OCI-LY3 (cell line): ENCODE data around the gene BAD.

Experiments
- H2AFZ ChIP-seq: fragments of 200-600, 300-600 bp; shearing (Covaris generic); 2 replicates; pipeline ENCODE4 v1.6.0; 2014; ENCODE audit warnings: antibody characterized with exemption, low read depth, low read length
- H3K27ac ChIP-seq: fragments of 200-600, 300-600 bp; sonication (generic); 2 replicates; pipeline ENCODE4 v1.5.1; 2014; ENCODE audit warnings: mild to moderate bottlenecking, low read length, moderate library complexity, mixed read lengths
- H3K27me3 ChIP-seq: fragments of 200-600, 300-600 bp; sonication (generic); 2 replicates; pipeline ENCODE4 v1.6.1; 2014; ENCODE audit warnings: low read depth, low read length, mixed read lengths
- H3K36me3 ChIP-seq: fragments of 200-600, 300-600 bp; sonication (generic); replicated peaks from 2 replicates; pipeline ENCODE3; 2014; ENCODE audit warnings: low read depth, low read length, mixed read lengths
- H3K4me1 ChIP-seq: fragments of 300-600, 200-600 bp; sonication (generic); 2 replicates; pipeline ENCODE4 v1.6.1; 2014; ENCODE audit warnings: low read length, mixed read lengths
- H3K4me2 ChIP-seq: fragments of 200-600, 300-600 bp; sonication (generic); 2 replicates; pipeline ENCODE4 v1.6.1; 2014; ENCODE audit warnings: low read length, mixed read lengths
- H3K4me3 ChIP-seq: fragments of 300-600, 200-600 bp; sonication (generic); 2 replicates; pipeline ENCODE4 v1.5.1; 2014; ENCODE audit warnings: antibody characterized with exemption, mild to moderate bottlenecking, low read length, moderate library complexity
- H3K79me2 ChIP-seq: fragments of 300-600, 200-600 bp; shearing (Covaris generic); 2 replicates; pipeline ENCODE4 v1.6.1; 2014; ENCODE audit warnings: mild to moderate bottlenecking, low read length, mixed read lengths
- H3K9ac ChIP-seq: fragments of 300-600, 200-600 bp; shearing (Covaris generic); 2 replicates; pipeline ENCODE4 v1.6.0; 2014; ENCODE audit warnings: mild to moderate bottlenecking, low read length, moderate library complexity
- H3K9me3 ChIP-seq: fragments of 200-600, 300-600 bp; shearing (Covaris generic); 2 replicates; pipeline ENCODE4 v1.6.1; 2014; ENCODE audit warnings: low read length, mixed read lengths; ENCODE audit not compliant: insufficient read depth
- H4K20me1 ChIP-seq: fragments of 200-600, 300-600 bp; sonication (generic); 2 replicates; pipeline ENCODE4 v1.6.1; 2016; ENCODE audit warnings: low read length, mixed read lengths; ENCODE audit not compliant: insufficient read depth
- EZH2phosphoT487 ChIP-seq: fragments of 200-600 bp; shearing (Covaris generic); IDR thresholded peaks from 2 replicates; pipeline ENCODE4 v1.6.1; 2018; ENCODE audit warnings: antibody characterized with exemption, mixed run types, low read depth
- TF ChIP-seq, protein P1 (sequence below): fragments of 200-600, 300-600 bp; sonication (generic); IDR thresholded peaks from 2 replicates; pipeline ENCODE4 v1.5.1; 2014; ENCODE audit warnings: antibody characterized with exemption, low read length, low read depth

Gene BAD

GRCh38 chr11:64256300-64256699 is 28.2 kb downstream of the BAD start:
- Histone ChIP-seq H2AFZ (no peak overlapping the region), H3K27ac (no peak overlapping the region), H3K4me2 (no peak overlapping the region), H3K4me1 (peaks cover 33% of the 10 kb centered on the region), H3K9me3 (no peaks in the 10 kb centered on the region), H3K4me3 (no peak overlapping the region), H3K79me2 (peaks cover 22% of the 10 kb centered on the region), H3K27me3 (no peaks in the 10 kb centered on the region), H4K20me1 (peaks cover 11% of the 10 kb centered on the region; the same call in 1 of the 2 replicates), H3K9ac (no peak overlapping the region), H3K36me3 (peaks cover 37% of the 10 kb centered on the region)
- TF ChIP-seq, protein P1, sequence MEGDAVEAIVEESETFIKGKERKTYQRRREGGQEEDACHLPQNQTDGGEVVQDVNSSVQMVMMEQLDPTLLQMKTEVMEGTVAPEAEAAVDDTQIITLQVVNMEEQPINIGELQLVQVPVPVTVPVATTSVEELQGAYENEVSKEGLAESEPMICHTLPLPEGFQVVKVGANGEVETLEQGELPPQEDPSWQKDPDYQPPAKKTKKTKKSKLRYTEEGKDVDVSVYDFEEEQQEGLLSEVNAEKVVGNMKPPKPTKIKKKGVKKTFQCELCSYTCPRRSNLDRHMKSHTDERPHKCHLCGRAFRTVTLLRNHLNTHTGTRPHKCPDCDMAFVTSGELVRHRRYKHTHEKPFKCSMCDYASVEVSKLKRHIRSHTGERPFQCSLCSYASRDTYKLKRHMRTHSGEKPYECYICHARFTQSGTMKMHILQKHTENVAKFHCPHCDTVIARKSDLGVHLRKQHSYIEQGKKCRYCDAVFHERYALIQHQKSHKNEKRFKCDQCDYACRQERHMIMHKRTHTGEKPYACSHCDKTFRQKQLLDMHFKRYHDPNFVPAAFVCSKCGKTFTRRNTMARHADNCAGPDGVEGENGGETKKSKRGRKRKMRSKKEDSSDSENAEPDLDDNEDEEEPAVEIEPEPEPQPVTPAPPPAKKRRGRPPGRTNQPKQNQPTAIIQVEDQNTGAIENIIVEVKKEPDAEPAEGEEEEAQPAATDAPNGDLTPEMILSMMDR = no peak
- no peak for TF ChIP-seq EZH2phosphoT487

- no peaks in the 10 kb centered on the region for H3K27me3 ChIP-seq
- no peak overlapping the region for H3K4me3 ChIP-seq
- H3K36me3 ChIP-seq = peaks cover 31% of the 10 kb centered on the region
- H2AFZ ChIP-seq = no peak overlapping the region
- no peaks in the 10 kb centered on the region for H3K9me3 ChIP-seq
- H3K9ac ChIP-seq = no peak overlapping the region
- peaks cover 36% of the 10 kb centered on the region for H3K4me1 ChIP-seq
- peaks cover 11% of the 10 kb centered on the region; the same call in 1 of the 2 replicates for H4K20me1 ChIP-seq
- no peak overlapping the region for H3K27ac ChIP-seq
- peaks cover 22% of the 10 kb centered on the region for H3K79me2 ChIP-seq
- no peak overlapping the region for H3K4me2 ChIP-seq
- TF ChIP-seq EZH2phosphoT487 = no peak
- TF ChIP-seq, protein P1 = no peak
Measured at GRCh38 chr11:64255135-64256128, 29.0 kb downstream of the BAD start.

DNA sequence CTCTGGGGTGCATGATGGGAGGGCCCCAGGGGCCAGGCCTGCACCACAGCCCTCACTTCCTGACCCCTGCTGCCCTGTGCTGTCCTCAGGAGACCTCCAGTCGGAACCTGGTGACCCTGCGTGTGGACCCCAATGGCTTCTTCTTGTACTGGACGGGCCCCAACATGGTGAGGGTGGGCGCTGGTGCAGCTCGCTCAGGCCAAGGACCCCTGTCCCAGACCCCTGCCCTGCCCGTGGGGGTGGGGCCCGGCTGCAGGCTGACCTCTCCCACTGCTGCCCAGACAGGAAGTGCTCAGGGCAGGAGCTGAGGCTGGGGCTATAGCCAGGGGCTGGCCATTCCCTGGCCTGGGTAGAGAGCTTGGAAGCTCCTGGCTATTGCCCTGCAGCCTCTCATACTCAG is 30.1 kb downstream of the BAD start:
- no peak overlapping the region for H2AFZ ChIP-seq
- H3K4me3 ChIP-seq = no peak overlapping the region
- H3K79me2 ChIP-seq = peaks cover 22% of the 10 kb centered on the region
- H4K20me1 ChIP-seq = peaks cover 11% of the 10 kb centered on the region; the same call in 1 of the 2 replicates
- no peak for TF ChIP-seq EZH2phosphoT487
- TF ChIP-seq, protein P1 = no peak
- H3K4me2 ChIP-seq = no peak overlapping the region
- H3K27ac ChIP-seq = no peak overlapping the region
- H3K9ac ChIP-seq = no peak overlapping the region
- peaks cover 21% of the 10 kb centered on the region for H3K36me3 ChIP-seq
- H3K27me3 ChIP-seq = no peaks in the 10 kb centered on the region
- no peaks in the 10 kb centered on the region for H3K9me3 ChIP-seq
- peaks cover 32% of the 10 kb centered on the region for H3K4me1 ChIP-seq

DNA sequence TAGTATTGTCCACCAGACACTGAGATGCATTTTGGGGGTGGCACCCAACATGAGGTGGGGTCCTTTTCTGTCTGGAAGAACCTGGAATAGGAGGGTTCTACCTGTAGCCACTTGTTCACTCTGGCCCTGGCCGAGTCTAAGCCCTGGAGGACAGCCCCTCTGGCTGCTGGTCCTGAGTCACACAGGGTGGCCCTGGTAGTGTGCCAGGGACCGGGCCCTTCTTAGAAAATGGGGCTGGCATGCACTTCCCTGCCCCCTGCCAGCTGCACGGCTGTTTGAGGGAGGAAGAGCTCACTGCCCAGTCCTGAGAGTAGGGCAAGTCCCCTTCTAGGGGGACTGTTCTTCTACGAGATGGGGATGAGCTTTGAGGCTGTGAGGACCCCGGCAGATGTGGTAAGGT is 31.0 kb downstream of the BAD start:
- H3K4me3 ChIP-seq = peak overlapping the region; percentile 93; the same call in 1 of the 2 replicates
- H3K4me2 ChIP-seq = peak overlapping the region; percentile 78; the same call in 1 of the 2 replicates

More for the DNA sequence above, 31.0 kb downstream of the BAD start:
- H3K79me2 ChIP-seq = peaks cover 22% of the 10 kb centered on the region
- no peak for TF ChIP-seq EZH2phosphoT487
- TF ChIP-seq, protein P1 = no peak
- H3K4me1 ChIP-seq = peaks cover 25% of the 10 kb centered on the region
- no peak overlapping the region for H2AFZ ChIP-seq
- H3K27ac ChIP-seq = peak overlapping the region; percentile 36; the same call in 1 of the 2 replicates
- H3K9ac ChIP-seq = no peak overlapping the region
- peaks cover 13% of the 10 kb centered on the region for H3K36me3 ChIP-seq
- no peaks in the 10 kb centered on the region for H3K27me3 ChIP-seq
- no peaks in the 10 kb centered on the region for H3K9me3 ChIP-seq
- peaks cover 11% of the 10 kb centered on the region; the same call in 1 of the 2 replicates for H4K20me1 ChIP-seq
